Natural killer cell (primary cell): ENCODE measurements around the gene UTP15. TPM values are rescaled to one million over a fixed set of nuclear protein-coding genes. Genes with fewer than 3 reads are reported as not detected.

Source experiments
- ATAC-seq, 3 donors: fragments of 150-1000 bp in 2 of 3; fragments of 200-7000 bp in 1 of 3; cut with Tn5 transposase; 1 replicate in 1 of 3; 2 replicates in 2 of 3; pipeline ENCODE4 v1.10.0; 2021; ENCODE audit warnings: mild to moderate bottlenecking in 2 of 3, moderate library complexity in 2 of 3
- DNase-seq, 2 donors: peaks; one replicate each; pipeline versions ENCODE4 v3.0.0 to v3.0.0-alpha.2; 2013 to 2021; ENCODE audit warnings: mixed read lengths in 1 of 2
- H3K27ac ChIP-seq: one replicate; pipeline ENCODE4 v1.5.1; 2013; ENCODE audit warnings: mild to moderate bottlenecking, low read length
- H3K27me3 ChIP-seq: one replicate; pipeline ENCODE4 v1.6.1; 2013; ENCODE audit warnings: low read length; ENCODE audit not compliant: control insufficient read depth, insufficient read depth
- H3K36me3 ChIP-seq: one replicate; pipeline ENCODE4 v1.6.1; 2013; ENCODE audit warnings: low read length; ENCODE audit not compliant: control insufficient read depth, insufficient read depth
- H3K4me1 ChIP-seq: one replicate; pipeline ENCODE4 v1.6.1; 2013; ENCODE audit warnings: low read length; ENCODE audit not compliant: control insufficient read depth, insufficient read depth
- H3K4me3 ChIP-seq: one replicate; pipeline ENCODE4 v1.5.1; 2013; ENCODE audit warnings: low read length
- H3K9me3 ChIP-seq: one replicate; pipeline ENCODE4 v1.6.1; 2013; ENCODE audit warnings: low read length; ENCODE audit not compliant: control insufficient read depth, insufficient read depth
- H3K27ac Mint-ChIP-seq, 2 donors: one replicate each; pipeline ENCODE4 v1.8.0; 2022; ENCODE audit warnings: mild to moderate bottlenecking in 2 of 2, mixed read lengths in 2 of 2, moderate library complexity in 1 of 2
- H3K27me3 Mint-ChIP-seq, 2 donors: one replicate each; pipeline ENCODE4 v1.8.0; 2022; ENCODE audit warnings: low read depth in 2 of 2, mixed read lengths in 2 of 2
- H3K36me3 Mint-ChIP-seq: one replicate; pipeline ENCODE4 v1.8.0; 2022; ENCODE audit warnings: mixed read lengths
- H3K4me1 Mint-ChIP-seq, 2 donors: one replicate each; pipeline ENCODE4 v1.8.0; 2022; ENCODE audit warnings: mixed read lengths in 2 of 2
- H3K4me3 Mint-ChIP-seq: one replicate; pipeline ENCODE4 v1.8.0; 2022; ENCODE audit warnings: mild to moderate bottlenecking, moderate library complexity, mixed read lengths
- H3K9me3 Mint-ChIP-seq, 2 donors: one replicate each; pipeline ENCODE4 v1.8.0; 2022; ENCODE audit warnings: mixed read lengths in 2 of 2
- CTCF ChIP-seq: fragments of 200-600 bp; IDR thresholded peaks from one replicate; pipeline ENCODE4 v1.8.0; 2022; ENCODE audit warnings: antibody characterized with exemption
- WGBS: methylation state at CpG from one replicate; pipeline ENCODE4 v1.1.7; 2013; ENCODE audit warnings: missing lambda C conversion rate; ENCODE audit not compliant: insufficient coverage; 5-methylcytosine and 5-hydroxymethylcytosine counted together
- intact Hi-C: fragments of 100-400 bp; cut with micrococcal nuclease; formaldehyde crosslinking; loops from one replicate; pipeline ENCODE4 v1.14.2; 2022
- total RNA-seq, 4 donors: library from RNA; stranded (reverse); fragments of 120-200 nt in 1 of 4; gene quantifications; one replicate each; pipeline versions ENCODE4 v1.2.3 to v1.2.4, GENCODE V29; 2013 to 2022

Gene UTP15
- total RNA-seq, 3 donors from 2014 or later (not counting 1 experiment from before 2014, with no cell fraction given) = 33.0 to 46.5 (median 40.9) TPM

DNA sequence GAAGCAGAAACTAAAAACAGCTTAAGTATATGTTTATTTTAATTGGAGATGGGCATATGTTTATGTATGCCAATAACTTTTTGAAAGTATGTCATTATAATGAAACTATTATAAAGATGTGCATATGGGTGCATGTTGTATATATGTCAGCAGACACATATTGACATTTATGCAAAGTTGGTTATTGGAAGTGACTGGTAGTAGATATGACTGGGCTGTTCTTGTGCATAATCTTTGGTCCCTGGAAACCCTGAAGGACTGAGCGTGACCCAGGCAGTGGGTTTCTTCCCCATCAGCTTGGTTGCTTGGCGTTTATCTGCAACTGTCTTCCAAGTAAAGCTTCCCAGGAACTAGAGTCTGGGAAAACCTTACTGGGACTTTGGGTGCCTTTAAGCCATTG lies 25.8 kb upstream of the UTP15 start:
- WGBS = 90% methylated on average over 2 of the region's 2 CpGs
- no peaks in the 10 kb centered on the region for H3K9me3 Mint-ChIP-seq
- no peak overlapping the region for H3K4me3 Mint-ChIP-seq

GRCh38 chr5:73540192-73540591 lies 25.4 kb upstream of the UTP15 start:
- intact Hi-C loops = no loop called here
- H3K4me3 Mint-ChIP-seq = no peak overlapping the region
- no peaks in the 10 kb centered on the region for H3K4me1 Mint-ChIP-seq
- DNase-seq (no peak), ATAC-seq (no peak)
- no peak overlapping the region for H3K4me3 ChIP-seq
- H3K27ac Mint-ChIP-seq = no peak overlapping the region
- H3K36me3 ChIP-seq = no peaks in the 10 kb centered on the region
- H3K27ac ChIP-seq = no peak overlapping the region
- H3K27me3 ChIP-seq = no peaks in the 10 kb centered on the region
- H3K36me3 Mint-ChIP-seq = no peaks in the 10 kb centered on the region
- no peaks in the 10 kb centered on the region for H3K9me3 Mint-ChIP-seq
- 48% methylated on average over 3 of the region's 3 CpGs for WGBS
- H3K4me1 ChIP-seq = no peaks in the 10 kb centered on the region
- H3K9me3 ChIP-seq = no peaks in the 10 kb centered on the region
- H3K27me3 Mint-ChIP-seq = peaks cover 29 to 36% of the 10 kb centered on the region in 2 donors
- TF ChIP-seq CTCF = no peak

More for the DNA sequence above, 25.8 kb upstream of the UTP15 start:
- H3K4me1 ChIP-seq = no peaks in the 10 kb centered on the region
- intact Hi-C loops = loop anchor here (5.0 kb wide), 1 partner anchor 457 kb away; no protein-coding TSS in a partner anchor
- Mint-ChIP-seq H3K27ac (no peak overlapping the region), H3K27me3 (peaks cover 31 to 36% of the 10 kb centered on the region in 2 donors), H3K36me3 (no peaks in the 10 kb centered on the region), H3K4me1 (no peaks in the 10 kb centered on the region)
- H3K4me3 ChIP-seq = no peak overlapping the region
- no peak for ATAC-seq
- no peaks in the 10 kb centered on the region for H3K36me3 ChIP-seq
- DNase-seq = no peak
- TF ChIP-seq CTCF = no peak
- H3K27ac ChIP-seq = no peak overlapping the region
- H3K27me3 ChIP-seq = no peaks in the 10 kb centered on the region
- H3K9me3 ChIP-seq = no peaks in the 10 kb centered on the region

- intact Hi-C loops = no loop called here
- Mint-ChIP-seq H3K4me1 (no peaks in the 10 kb centered on the region), H3K36me3 (no peaks in the 10 kb centered on the region), H3K27me3 (peaks cover 29 to 37% of the 10 kb centered on the region in 2 donors), H3K27ac (no peak overlapping the region), H3K9me3 (no peaks in the 10 kb centered on the region), H3K4me3 (no peak overlapping the region)
- Histone ChIP-seq H3K36me3 (no peaks in the 10 kb centered on the region), H3K27ac (no peak overlapping the region), H3K27me3 (no peaks in the 10 kb centered on the region), H3K9me3 (no peaks in the 10 kb centered on the region), H3K4me1 (no peaks in the 10 kb centered on the region), H3K4me3 (no peak overlapping the region)
- ATAC-seq = no peak
- 88% methylated on average over 2 of the region's 4 CpGs for WGBS
- no peak for TF ChIP-seq CTCF
- no peak for DNase-seq
Observed at GRCh38 chr5:73542020-73542419, 23.5 kb upstream of the UTP15 start.
